ENCODE measurements around the gene FAM186B. TPM values are rescaled to one million over a fixed set of nuclear protein-coding genes. Genes with fewer than 3 reads are reported as not detected.

The FAM186B gene
- polyA plus RNA-seq, 5 donors, result 1.3 to 3.5 (median 2.5) TPM

GRCh38 chr12:49636574-49636973 lies 31.1 kb upstream of the FAM186B start:
- no peak for DNase-seq

DNA sequence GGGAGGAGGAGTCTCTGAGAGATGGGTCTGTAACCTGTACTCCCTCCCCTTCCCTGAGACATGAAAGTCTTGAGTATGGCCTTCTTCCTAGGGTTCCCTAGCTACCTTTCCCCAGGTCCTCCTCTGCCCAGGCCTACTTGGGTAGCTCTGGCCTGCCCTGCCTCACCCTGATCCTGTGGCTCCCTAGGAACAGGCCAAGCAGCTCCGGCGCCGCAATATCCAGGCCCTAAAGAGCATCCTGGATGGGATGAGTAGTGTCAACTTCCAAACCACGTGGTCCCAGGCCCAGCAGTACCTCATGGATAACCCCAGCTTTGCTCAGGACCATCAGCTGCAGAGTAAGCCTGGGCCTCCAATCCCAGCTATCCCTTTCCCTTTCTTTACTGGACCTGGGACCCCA lies 30.2 kb upstream of the FAM186B start:
- no peak for DNase-seq

- DNase-seq, result no peak
Observed at GRCh38 chr12:49635036-49635435, 29.6 kb upstream of the FAM186B start.

GRCh38 chr12:49633703-49634345 lies 28.4 kb upstream of the FAM186B start:
- no peak for DNase-seq

DNA sequence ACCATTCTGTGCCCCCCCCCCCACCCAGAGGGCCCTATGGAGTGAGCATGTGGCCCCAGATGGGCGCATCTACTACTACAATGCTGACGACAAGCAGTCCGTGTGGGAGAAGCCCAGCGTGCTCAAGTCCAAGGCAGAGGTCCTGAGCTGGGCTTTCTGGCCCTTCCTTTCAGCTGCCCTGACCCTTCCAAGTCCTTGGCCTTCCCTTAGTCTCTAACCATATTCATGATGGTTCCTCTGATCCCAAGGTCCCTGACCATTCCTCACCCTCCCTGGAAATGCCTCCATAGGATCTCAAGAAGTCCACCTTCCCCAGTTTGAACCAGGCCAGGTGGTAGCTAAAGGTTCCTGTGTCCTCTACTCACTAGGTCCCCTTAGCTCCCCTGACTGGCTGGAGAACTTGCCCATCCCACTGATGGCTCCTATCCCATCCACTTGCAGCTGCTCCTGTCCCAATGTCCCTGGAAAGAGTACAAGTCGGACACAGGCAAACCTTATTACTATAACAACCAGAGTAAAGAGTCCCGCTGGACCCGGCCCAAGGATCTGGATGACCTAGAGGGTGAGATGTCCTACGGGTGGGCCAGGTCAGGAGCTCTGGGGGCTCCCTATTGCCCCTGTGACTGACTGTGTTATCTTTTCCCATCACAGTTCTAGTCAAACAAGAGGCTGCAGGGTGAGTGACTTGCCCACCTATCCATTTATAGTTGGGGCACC lies 27.7 kb upstream of the FAM186B start:
- DNase-seq, result no peak

DNA sequence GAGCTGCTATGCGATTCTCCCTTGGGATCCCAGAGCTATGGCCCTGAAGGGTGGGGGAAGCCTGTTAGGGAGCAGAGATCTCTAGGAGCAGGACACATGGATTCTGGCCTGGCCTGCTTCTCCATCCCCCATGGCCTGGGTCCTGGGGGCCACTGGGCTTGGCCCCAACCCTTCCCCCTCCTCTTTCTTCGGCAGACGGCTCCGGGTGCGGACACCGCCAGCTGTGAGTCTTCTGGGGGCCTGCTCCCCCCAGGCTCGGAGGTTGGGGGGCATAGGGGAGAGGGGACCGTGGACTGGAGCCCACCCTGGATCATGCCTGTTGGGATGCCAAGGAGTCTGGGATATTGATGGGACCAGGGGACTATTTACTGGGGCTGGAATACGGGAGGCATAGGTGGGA lies 27.0 kb upstream of the FAM186B start:
- DNase-seq, result no peak

DNA sequence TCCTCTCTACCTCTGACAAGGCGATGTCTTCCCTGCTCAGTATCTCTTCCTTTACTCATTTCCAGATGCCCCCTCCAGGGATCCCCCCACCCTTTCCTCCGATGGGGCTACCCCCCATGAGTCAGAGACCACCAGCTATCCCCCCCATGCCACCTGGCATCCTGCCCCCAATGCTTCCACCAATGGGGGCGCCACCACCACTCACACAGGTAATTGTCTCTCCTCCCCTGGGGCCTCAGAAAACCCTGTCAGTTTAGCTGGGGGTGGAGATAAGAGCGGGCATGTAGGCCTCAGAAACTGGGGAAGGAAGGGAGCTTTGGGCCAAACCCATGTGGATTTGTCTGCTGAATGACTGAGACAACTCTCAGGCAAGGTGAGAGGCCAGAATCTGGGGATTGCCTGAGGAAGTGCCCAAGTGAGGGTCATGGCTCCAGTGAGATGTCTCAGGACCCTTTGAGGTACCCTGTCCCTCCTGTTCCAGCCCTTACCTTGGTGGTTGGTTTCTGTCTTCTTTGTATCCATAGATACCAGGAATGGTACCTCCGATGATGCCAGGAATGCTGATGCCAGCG lies 26.0 kb upstream of the FAM186B start:
- no peak for DNase-seq

DNA sequence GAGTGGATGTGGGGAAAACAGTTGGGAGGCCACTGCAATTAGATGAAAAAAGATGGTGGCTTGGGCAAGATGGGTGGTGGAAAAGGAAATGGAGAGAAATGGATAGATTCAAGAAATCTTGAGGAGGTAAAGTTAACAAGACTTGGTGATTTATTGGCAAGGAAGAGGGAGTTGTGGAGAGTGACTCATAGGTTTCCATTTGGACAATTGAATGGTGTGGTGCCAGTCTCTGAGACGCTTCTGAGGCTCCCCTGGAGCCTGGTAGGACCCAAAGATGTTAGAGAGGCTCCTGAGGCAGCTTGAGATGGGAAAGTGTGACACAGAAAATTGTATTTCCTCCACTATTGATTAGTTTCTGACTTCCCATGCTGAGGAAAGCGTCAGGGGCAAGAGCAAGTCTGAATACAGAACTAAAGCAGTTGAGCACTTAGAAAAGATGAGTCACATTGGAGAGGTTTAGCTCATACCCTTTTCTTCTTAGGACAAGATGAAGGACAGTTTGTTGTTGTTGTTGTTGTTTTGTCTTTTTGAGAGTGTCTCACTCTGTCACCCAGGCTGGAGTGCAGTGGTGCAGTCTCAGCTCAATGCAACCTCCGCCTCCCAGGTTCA lies 22.4 kb upstream of the FAM186B start:
- DNase-seq, result no peak

DNA sequence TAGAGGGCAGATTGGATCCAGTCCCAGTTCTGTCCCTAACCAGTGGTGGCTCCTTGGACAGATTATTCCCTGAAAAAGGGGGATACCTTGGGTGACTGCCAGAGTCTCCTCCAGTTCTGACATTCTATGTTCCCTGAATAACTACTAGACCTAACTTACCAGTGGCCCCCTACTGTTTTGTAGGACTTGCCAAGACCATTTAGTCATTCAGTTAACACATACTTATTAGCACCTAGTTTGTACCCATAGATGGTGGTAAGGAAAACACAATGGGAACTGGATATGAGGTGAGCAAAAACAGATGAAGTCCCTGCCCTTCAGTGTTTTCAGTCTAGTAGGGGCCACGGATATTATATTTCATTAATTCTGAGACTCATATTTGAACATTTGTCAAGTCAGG lies 21.4 kb upstream of the FAM186B start:
- no peak for DNase-seq

GRCh38 chr12:49626169-49626835 lies 20.9 kb upstream of the FAM186B start:
- no peak for DNase-seq

DNA sequence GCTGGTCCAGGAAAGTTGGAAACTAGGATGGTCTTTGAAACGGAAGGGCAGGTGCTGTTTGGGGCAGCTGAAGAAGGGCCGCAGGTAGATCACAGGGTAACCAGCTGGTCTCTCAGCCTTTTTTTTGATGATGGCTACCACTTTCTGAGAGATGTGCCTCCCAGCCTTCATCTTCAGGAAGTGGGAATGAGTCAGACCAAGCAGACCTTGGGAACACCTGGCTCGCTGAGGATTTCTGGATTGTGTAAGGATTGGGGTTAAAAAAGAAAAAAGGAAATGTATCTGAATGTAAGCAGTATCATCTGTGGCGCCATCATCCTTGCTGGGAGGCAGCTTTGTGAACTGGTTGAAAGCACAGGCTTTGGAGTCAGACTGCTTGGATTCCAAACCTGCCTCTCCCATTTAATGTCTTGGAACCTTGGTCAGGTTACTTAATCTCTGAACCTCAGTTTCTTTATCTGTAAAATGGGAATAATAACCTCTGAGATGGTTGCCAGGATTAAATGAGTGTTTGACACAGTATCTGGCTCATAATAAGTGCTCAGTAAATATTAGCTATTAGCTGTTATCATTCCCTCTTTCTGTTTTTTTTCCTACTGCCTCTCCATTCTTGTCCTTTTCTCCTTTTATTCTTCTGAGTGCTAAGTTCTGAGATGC lies 19.6 kb upstream of the FAM186B start:
- DNase-seq, result no peak

DNA sequence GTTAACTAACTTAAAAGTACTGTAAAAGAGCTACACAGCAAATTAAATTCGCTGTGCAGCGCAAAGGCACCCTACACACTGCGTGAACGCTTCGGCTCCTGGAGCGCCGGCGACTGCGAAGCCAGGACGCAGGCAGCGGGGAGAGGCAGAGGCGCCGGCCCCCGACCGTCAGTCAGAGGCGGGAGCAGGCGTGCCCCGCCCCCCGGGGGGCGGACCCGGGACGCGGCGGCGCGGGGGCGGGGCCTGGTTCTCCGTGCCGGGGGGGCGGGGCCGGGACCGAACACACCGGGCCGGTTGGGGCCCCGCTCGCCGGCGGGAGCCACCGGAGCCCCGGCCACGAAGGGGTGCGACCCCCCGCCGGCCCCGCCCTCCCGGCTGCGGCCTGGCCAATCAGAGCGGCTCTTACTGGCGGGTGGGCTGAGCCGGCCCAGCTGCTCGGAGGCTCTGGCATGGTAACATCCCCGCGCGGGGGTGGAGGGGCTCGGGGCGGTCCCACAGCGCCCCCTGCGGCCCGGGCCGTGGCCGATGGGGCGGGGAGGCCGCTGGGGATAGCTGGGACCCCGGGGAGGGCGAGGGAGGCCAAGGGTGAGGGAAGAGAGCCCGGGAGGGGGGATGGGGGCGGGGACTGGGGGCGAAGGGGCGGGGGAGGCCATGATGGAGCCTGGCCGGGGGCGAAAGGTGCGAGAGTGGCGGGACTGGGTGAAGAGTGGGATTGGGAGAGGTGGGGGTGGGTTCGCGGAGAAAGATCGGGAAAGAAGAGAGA lies 17.9 kb upstream of the FAM186B start, which contains the start of gene PRPF40B:
Gene PRPF40B (plus strand): TSS at position 420 of the 763 bp plus-strand sequence. CDS start 30 bp downstream, at position 450.
- DNase-seq, result peak; percentile 82 to 86

GRCh38 chr12:49622501-49623141 lies 17.2 kb upstream of the FAM186B start:
- no peak for DNase-seq

DNA sequence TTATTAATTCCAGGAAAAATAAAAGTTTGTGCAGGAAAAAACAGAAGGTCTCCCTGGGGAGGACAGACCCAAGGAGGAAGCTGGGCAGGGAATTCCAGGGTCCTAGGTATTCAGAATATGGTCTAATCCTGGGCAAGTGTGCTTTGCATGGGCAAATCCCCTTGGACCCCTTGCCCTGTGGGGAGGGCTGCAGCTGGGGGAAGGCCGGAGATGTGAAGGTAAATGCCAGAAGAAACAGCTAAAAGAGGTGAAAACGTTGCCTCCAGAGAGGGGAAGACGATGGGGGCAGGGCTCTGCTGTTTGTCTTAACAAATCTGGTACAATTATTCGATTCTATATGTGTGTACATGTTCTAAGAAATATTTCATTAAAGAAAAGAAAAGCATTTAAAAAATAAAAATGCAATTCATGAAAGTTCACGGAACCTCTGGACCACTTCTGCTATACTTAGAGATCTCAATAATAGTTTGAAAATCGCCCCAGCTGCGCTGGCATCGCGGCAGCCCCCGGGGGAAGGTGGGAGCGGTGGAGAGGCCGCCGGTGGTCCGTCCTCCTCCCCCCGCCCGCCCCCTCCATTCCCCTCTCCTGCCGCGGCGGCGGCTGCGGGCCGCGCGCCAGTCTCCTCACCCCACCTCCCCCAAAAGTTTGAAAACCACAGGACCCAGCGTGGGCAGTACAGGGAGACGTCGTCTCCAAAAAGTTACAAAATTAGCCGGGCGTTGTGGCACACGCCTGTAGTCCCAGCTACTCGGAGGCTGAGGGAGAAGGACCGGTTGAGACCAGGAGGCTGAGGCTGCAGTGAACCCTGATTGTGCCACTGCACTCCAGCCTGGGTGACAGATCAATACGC lies 16.4 kb upstream of the FAM186B start:
- no peak for DNase-seq

GRCh38 chr12:49619286-49619685 lies 13.8 kb upstream of the FAM186B start:
- DNase-seq, result no peak

DNA sequence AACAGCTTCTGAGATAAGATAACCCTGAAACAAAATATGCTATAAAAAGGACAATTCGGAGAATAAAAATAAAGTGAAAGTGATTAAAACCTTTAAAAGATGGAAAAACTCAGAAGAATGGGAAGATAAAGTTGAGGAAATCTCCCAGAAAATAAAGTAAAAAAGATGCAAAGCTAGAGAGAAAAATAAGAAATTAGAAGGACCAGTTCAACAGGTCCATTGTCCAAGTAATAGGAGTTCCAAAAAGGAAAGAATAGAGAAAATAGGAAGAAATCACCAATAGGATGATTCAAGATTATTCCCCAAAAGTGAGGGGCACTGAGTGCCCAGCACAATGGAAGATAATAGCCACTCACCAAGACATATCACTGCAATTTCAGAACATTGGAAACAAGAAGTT lies 13.1 kb upstream of the FAM186B start:
- DNase-seq, result no peak

DNA sequence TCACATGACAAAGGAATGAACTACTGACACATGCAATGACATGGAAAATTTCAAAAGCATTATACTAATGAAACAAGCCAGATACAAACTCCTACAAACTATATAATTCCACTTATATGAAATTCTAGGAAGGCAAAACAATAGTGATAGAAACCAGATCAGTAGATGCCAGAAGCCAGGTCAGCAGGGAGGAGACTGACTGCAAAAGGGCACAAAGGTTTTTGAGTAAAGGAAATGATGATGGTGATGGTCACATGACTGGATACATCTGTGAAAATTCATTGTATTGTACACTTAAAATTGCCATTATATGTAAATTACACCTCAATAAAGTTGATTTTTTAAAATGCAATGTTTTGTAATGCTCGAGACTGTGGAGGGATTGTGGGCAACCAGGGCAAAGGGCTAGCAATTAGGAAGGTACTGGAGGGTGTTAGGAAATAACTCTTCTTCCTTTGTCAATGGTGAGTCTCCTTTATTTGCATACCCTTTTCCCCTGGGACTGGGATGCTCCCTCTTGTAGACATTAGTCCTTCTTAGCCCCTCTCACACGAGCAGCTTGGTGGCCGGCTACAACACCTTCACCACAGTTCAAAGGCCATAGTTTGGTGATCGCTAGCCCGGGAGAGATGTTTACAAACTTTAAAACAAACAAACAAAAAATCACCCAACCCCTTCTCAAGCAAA lies 11.2 kb upstream of the FAM186B start:
- DNase-seq, result no peak

GRCh38 chr12:49615725-49616124 lies 10.3 kb upstream of the FAM186B start:
- DNase-seq, result no peak

DNA sequence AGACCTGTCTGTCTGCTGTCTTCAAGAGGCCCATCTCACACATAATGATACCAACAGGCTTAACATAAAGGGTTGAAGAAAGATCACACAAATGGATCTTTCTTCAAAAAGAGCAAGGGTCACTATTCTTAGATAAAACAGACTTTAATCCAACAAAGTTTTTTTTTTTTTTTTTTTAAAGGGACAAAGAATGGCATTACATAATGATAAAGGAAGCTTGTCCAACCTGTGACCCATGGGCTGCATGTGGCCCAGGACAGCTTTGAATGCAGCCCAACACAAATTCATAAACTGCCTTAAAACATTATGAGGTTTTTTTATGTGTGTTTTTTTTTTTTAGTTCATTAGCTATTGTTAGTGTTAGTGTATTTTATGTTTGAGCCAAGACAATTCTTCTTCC lies 6.8 kb upstream of the FAM186B start:
- no peak for DNase-seq

Data from right lung (tissue), 5 donors.